H9 (cell line): ENCODE results near the gene TRMT61A. TPM values are rescaled to one million over a fixed set of nuclear protein-coding genes. Genes with fewer than 3 reads are reported as not detected.

Source experiments
- DNase-seq: peaks from one replicate; pipeline ENCODE4 v3.0.0-alpha.2; 2017
- H2AFZ ChIP-seq: one replicate; pipeline ENCODE4 v1.6.1; 2013; ENCODE audit warnings: mild to moderate bottlenecking, low read length, control low read depth, moderate library complexity
- H2AK5ac ChIP-seq: 2 replicates; pipeline ENCODE4 v1.6.1; 2013; ENCODE audit warnings: low read length, control low read depth, mixed read lengths; ENCODE audit not compliant: insufficient read length
- H2BK120ac ChIP-seq: one replicate; pipeline ENCODE4 v1.6.1; 2013; ENCODE audit warnings: low read depth, mild to moderate bottlenecking, low read length, control low read depth, inconsistent platforms; ENCODE audit not compliant: poor library complexity, severe bottlenecking
- H2BK12ac ChIP-seq: 2 replicates; pipeline ENCODE4 v1.6.1; 2013; ENCODE audit warnings: low read length, control low read depth, mixed read lengths, low read depth; ENCODE audit not compliant: insufficient read length
- H2BK15ac ChIP-seq: 2 replicates; pipeline ENCODE4 v1.6.1; 2013; ENCODE audit warnings: low read depth, low read length, control low read depth
- H2BK20ac ChIP-seq: one replicate; pipeline ENCODE4 v1.6.1; 2013; ENCODE audit warnings: low read depth, mild to moderate bottlenecking, low read length, control low read depth, inconsistent platforms; ENCODE audit not compliant: poor library complexity, severe bottlenecking
- H2BK5ac ChIP-seq: 2 replicates; pipeline ENCODE4 v1.6.1; 2013; ENCODE audit warnings: low read length, control low read depth, mixed read lengths; ENCODE audit not compliant: insufficient read length
- H3K14ac ChIP-seq: 2 replicates; pipeline ENCODE4 v1.6.1; 2013; ENCODE audit warnings: low read length, control low read depth; ENCODE audit not compliant: insufficient read depth
- H3K18ac ChIP-seq: 2 replicates; pipeline ENCODE4 v1.6.1; 2013; ENCODE audit warnings: low read depth, mild to moderate bottlenecking, mixed read lengths, low read length, control low read depth; ENCODE audit not compliant: insufficient read length
- H3K23ac ChIP-seq: 2 replicates; pipeline ENCODE4 v1.6.1; 2013; ENCODE audit warnings: low read length, control low read depth, mixed read lengths, low read depth; ENCODE audit not compliant: insufficient read length
- H3K23me2 ChIP-seq: 2 replicates; pipeline ENCODE4 v1.6.1; 2013; ENCODE audit warnings: low read depth, mild to moderate bottlenecking, mixed read lengths, low read length, control low read depth; ENCODE audit not compliant: insufficient read length, poor library complexity, severe bottlenecking
- H3K27ac ChIP-seq: 2 replicates; pipeline ENCODE4 v1.5.1; 2013; ENCODE audit warnings: low read length, control low read depth, mixed read lengths, low read depth; ENCODE audit not compliant: insufficient read length
- H3K27me3 ChIP-seq: 2 replicates; pipeline ENCODE4 v1.6.1; 2013; ENCODE audit warnings: low read length, control low read depth, inconsistent platforms; ENCODE audit not compliant: insufficient read depth
- H3K4ac ChIP-seq: 2 replicates; pipeline ENCODE4 v1.6.1; 2013; ENCODE audit warnings: low read depth, mild to moderate bottlenecking, control low read depth, inconsistent platforms, low read length, moderate library complexity
- H3K4me1 ChIP-seq: 2 replicates; pipeline ENCODE4 v1.6.1; 2013; ENCODE audit warnings: low read length, control low read depth, inconsistent platforms; ENCODE audit not compliant: insufficient read depth
- H3K4me2 ChIP-seq: 2 replicates; pipeline ENCODE4 v1.6.1; 2013; ENCODE audit warnings: low read length, control low read depth, mixed read lengths; ENCODE audit not compliant: insufficient read length, insufficient read depth
- H3K56ac ChIP-seq: 2 replicates; pipeline ENCODE4 v1.6.1; 2013; ENCODE audit warnings: low read depth, mild to moderate bottlenecking, mixed read lengths, low read length, control low read depth; ENCODE audit not compliant: insufficient read length
- H3K79me1 ChIP-seq: 2 replicates; pipeline ENCODE4 v1.6.1; 2013; ENCODE audit warnings: low read depth, mild to moderate bottlenecking, moderate library complexity, low read length, control low read depth, inconsistent platforms; ENCODE audit not compliant: insufficient read depth, poor library complexity, severe bottlenecking
- H3K79me2 ChIP-seq: 2 replicates; pipeline ENCODE4 v1.6.1; 2013; ENCODE audit warnings: low read length, control low read depth, inconsistent platforms; ENCODE audit not compliant: insufficient read depth
- H3K9ac ChIP-seq: 2 replicates; pipeline ENCODE4 v1.6.1; 2013; ENCODE audit warnings: low read length, control low read depth, mixed read lengths; ENCODE audit not compliant: insufficient read length; ENCODE audit errors: extremely low read depth
- H3K9me3 ChIP-seq: one replicate; pipeline ENCODE4 v1.6.1; 2013; ENCODE audit warnings: low read depth, low read length, inconsistent platforms; ENCODE audit not compliant: control insufficient read depth
- H3T11ph ChIP-seq: one replicate; pipeline ENCODE4 v1.6.1; 2013; ENCODE audit warnings: mild to moderate bottlenecking, low read length, control low read depth, inconsistent platforms
- H4K20me1 ChIP-seq: one replicate; pipeline ENCODE4 v1.6.1; 2013; ENCODE audit not compliant: control insufficient read depth, insufficient read length, insufficient read depth
- H4K5ac ChIP-seq: 2 replicates; pipeline ENCODE4 v1.6.1; 2013; ENCODE audit warnings: low read depth, mild to moderate bottlenecking, mixed read lengths, low read length, control low read depth; ENCODE audit not compliant: insufficient read length
- H4K8ac ChIP-seq: replicated peaks from 2 replicates; pipeline ENCODE4 v1.6.1; 2013; ENCODE audit warnings: low read length, control low read depth, mixed read lengths, low read depth; ENCODE audit not compliant: insufficient read length
- H4K91ac ChIP-seq: 2 replicates; pipeline ENCODE4 v1.6.1; 2013; ENCODE audit warnings: low read depth, mild to moderate bottlenecking, moderate library complexity, mixed read lengths, low read length, control low read depth; ENCODE audit not compliant: insufficient read length
- H3K27ac Mint-ChIP-seq, 3 experiments: 2 replicates in 2 of 3; 3 replicates in 1 of 3; pipeline ENCODE4 v1.8.0; 2020 to 2021; ENCODE audit warnings: mixed read lengths in 3 of 3, mild to moderate bottlenecking in 1 of 3, moderate library complexity in 1 of 3
- H3K27me3 Mint-ChIP-seq: 2 replicates; pipeline ENCODE4 v1.8.0; 2021; ENCODE audit warnings: low read depth, mild to moderate bottlenecking, moderate library complexity, mixed read lengths
- H3K36me3 Mint-ChIP-seq, 3 experiments: 2 replicates in 2 of 3; 3 replicates in 1 of 3; pipeline ENCODE4 v1.8.0; 2020 to 2021; ENCODE audit warnings: low read depth in 3 of 3, mixed read lengths in 3 of 3; ENCODE audit not compliant: insufficient read depth in 1 of 3
- H3K4me1 Mint-ChIP-seq, 2 experiments: 2 replicates each; pipeline ENCODE4 v1.8.0; 2020; ENCODE audit warnings: mixed read lengths in 2 of 2
- H3K4me3 Mint-ChIP-seq, 2 experiments: 2 replicates in 1 of 2; 3 replicates in 1 of 2; pipeline ENCODE4 v1.8.0; 2020 to 2021; ENCODE audit warnings: mild to moderate bottlenecking in 2 of 2, mixed read lengths in 2 of 2, moderate library complexity in 1 of 2
- H3K9me3 Mint-ChIP-seq, 2 experiments: 2 replicates in 1 of 2; 3 replicates in 1 of 2; pipeline ENCODE4 v1.8.0; 2020; ENCODE audit warnings: mild to moderate bottlenecking in 2 of 2, mixed read lengths in 2 of 2, moderate library complexity in 1 of 2
- CTCF ChIP-seq: fragments of 200-600 bp; sonication (generic); conservative IDR thresholded peaks from 3 replicates; pipeline ENCODE4 v1.8.0; 2021; ENCODE audit warnings: antibody characterized with exemption, mild to moderate bottlenecking
- WGBS: extraction: QIAGEN DNeasy Blood & Tissue Kit; methylation state at CpG from one replicate; pipeline ENCODE4 v1.1.7; 2013; ENCODE audit warnings: missing lambda C conversion rate, low lambda C conversion rate, mixed read lengths; ENCODE audit not compliant: insufficient read length; ENCODE audit errors: extremely low coverage; 5-methylcytosine and 5-hydroxymethylcytosine counted together
- total RNA-seq: library from RNA; stranded (reverse); gene quantifications from 2 replicates; pipeline ENCODE4 v1.2.1, GENCODE V29; 2021

Gene TRMT61A
- total RNA-seq, 1 experiment from 2014 or later = 21.9 TPM

DNA sequence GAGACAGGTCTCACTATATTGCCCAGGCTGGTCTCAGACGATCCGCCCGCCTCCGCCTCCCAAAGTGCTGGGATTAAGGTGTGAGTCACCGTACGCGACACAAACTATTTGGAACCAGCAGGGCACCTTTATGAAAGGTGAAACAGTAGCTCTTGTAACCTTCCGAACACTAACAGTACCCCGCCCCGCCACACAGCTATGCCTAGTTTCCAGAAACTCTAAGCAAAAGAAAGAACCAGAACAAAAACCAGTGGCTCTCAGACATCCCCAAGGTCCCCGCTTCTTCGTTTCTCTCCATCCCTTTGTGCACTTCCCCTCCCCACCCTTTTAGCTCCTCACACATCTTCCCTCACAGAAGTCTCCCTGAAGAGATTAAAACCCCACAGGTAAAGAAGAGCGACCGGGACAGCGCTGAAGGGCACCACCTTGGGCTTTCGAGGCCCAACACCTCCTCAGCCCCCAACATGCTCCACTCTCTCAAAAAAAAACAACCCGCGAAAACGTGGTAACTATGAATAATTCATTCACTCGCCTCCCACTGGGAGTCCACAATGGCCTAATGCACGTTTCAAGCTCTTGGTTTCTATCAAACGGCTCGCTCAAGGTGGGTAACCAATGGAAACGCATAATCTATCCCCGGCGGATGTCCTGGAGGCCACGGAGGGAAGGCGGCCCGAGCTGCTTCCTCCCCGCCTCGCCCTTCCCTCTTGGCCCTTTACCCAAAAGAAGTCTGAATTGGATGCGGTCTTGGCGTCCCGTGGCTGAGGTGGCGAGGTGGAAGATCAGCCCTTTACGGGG, 32.6 kb downstream of the TRMT61A start:
- Histone ChIP-seq H2BK15ac (no peak overlapping the region), H3K23ac (no peak overlapping the region), H3K9me3 (no peaks in the 10 kb centered on the region), H3T11ph (no peak overlapping the region), H3K23me2 (peaks cover 13% of the 10 kb centered on the region), H3K18ac (peak overlapping the region; percentile 9), H3K79me1 (peaks cover 12% of the 10 kb centered on the region), H3K27me3 (no peaks in the 10 kb centered on the region), H2BK20ac (no peak overlapping the region), H4K8ac (no peak overlapping the region), H2AFZ (no peak overlapping the region), H3K4me1 (no peaks in the 10 kb centered on the region), H2BK5ac (no peak overlapping the region), H3K27ac (no peak overlapping the region), H2BK120ac (no peak overlapping the region), H2AK5ac (no peak overlapping the region), H4K91ac (no peak overlapping the region), H3K14ac (peak overlapping the region; percentile 7; the same call in 1 of the 2 replicates), H2BK12ac (no peak overlapping the region), H3K79me2 (peaks cover 25% of the 10 kb centered on the region; the same call in 1 of the 2 replicates), H3K4me2 (peak overlapping the region; percentile 66), H3K56ac (no peak overlapping the region), H4K20me1 (no peaks in the 10 kb centered on the region), H3K4ac (no peak overlapping the region), H3K9ac (peak overlapping the region; percentile 62), H4K5ac (no peak overlapping the region)
- no peaks in the 10 kb centered on the region for H3K27me3 Mint-ChIP-seq
- peaks cover 19 to 29% (median 24%) of the 10 kb centered on the region in 3 experiments for H3K36me3 Mint-ChIP-seq
- H3K4me1 Mint-ChIP-seq = peaks cover 20 to 21% of the 10 kb centered on the region in 2 experiments
- 0 out of 3 replicates have a peak, but pooled peaks have one; percentile 7 for TF ChIP-seq CTCF
- peak overlapping the region; percentile 85 to 93 for H3K4me3 Mint-ChIP-seq
- H3K9me3 Mint-ChIP-seq = no peaks in the 10 kb centered on the region
- H3K27ac Mint-ChIP-seq = peak overlapping the region; percentile 93 to 95 (median 95)
- WGBS = no CpG with 5 or more reads among the region's 36 CpGs
- DNase-seq = peak; percentile 47
